Measurements from ENCODE around the gene CD68.
"Not testable (repeated sequence)": the region's sequence is repeated elsewhere in the genome, so short reads cannot be mapped to it uniquely, and the experiment has no call there.

The CD68 gene

DNA sequence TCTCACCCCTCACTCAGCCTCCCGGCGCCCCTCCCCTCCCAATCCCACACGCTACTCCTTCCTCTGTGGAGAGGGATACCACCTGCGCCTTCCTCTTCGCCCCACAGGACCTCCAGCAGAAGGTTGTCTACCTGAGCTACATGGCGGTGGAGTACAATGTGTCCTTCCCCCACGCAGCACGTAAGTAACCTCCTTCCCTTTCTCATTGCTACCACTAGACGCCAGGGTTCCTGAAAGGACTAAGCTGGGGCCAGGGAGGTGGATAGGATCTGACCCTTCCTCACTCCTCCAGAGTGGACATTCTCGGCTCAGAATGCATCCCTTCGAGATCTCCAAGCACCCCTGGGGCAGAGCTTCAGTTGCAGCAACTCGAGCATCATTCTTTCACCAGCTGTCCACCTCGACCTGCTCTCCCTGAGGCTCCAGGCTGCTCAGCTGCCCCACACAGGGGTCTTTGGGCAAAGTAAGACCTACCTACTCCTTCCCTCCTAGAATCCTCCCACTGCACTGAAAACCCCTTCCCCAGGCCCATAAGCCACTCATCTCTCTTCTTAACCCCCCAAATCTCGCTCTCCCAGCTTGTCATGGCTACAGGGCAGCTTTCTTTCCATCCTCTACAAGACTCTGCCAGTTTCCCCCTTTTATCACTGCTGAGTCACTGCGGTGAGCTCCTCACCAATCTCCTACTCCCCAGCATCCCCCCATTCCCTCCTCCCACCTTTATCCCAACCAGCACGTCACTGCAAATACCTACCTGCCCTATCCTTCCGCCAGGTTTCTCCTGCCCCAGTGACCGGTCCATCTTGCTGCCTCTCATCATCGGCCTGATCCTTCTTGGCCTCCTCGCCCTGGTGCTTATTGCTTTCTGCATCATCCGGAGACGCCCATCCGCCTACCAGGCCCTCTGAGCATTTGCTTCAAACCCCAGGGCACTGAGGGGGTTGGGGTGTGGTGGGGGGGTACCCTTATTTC lies 1.5 kb downstream of the CD68 start:
- no peak for DNase-seq

- no peak for DNase-seq
These were observed 3.2 kb downstream of the CD68 start for GRCh38 chr17:7582396-7583252.

- DNase-seq, result peak; percentile 97
These were observed 4.0 kb downstream of the CD68 start, which contains the start of gene MPDU1 for GRCh38 chr17:7583253-7584109. Gene MPDU1 (plus strand): TSS chr17:7583852. CDS start chr17:7583863, 11 bp downstream.

DNA sequence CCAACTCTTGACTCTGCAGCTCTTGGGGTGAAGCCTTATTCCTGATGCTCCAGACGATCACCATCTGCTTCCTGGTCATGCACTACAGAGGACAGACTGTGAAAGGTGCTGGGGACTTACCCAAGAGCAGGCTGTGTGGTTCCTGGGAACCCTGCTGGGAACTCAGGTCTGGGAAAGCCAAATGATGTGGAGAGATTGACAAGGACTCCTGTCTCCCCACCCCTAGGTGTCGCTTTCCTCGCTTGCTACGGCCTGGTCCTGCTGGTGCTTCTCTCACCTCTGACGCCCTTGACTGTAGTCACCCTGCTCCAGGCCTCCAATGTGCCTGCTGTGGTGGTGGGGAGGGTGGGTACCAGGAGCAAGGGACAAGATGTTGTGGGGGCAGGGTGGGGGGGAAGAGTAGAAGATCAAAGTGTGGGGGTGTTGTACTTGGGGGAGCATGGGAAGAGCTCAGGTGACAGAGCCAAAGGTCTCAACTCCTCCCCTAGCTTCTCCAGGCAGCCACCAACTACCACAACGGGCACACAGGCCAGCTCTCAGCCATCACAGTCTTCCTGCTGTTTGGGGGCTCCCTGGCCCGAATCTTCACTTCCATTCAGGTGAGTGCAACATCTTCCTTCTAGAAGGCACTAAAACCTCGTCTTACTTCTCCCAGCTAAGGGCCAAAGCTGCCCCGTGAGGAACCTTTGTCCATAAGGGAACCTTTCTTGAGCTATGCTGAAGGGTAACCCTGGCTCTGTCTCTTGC lies 7.4 kb downstream of the CD68 start:
- DNase-seq, result no peak

DNA sequence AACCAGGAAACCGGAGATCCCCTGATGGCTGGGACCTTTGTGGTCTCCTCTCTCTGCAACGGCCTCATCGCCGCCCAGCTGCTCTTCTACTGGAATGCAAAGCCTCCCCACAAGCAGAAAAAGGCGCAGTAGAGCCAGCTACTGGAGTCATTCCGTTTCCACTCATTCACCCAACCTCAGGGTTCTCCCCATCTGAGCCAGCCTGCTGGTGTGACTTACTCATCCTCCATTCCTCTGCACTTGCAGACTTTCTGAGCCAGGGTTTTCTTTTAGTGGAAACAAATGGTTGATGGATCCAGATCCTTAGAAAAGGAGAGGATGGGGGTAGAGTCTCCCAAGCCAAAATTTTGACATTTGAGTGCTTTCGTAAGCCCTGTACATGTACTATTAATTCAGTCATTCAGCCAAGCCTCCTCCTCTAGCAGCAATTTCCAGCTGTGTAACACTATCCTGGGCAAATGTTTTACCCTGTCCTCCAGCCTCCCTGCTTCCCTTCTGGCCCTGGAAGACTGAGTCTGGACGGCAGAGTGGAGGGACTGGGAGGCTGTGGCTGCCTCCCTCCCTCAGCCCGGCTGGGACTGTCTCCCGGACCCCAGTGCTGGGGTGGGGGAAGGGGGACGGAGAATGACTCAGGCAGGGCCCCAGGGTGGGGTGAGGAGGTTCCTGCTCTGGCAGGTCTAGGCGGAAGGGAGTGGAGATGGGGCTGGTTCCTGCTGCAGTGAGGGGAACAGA lies 8.1 kb downstream of the CD68 start:
- DNase-seq, result no peak

DNA sequence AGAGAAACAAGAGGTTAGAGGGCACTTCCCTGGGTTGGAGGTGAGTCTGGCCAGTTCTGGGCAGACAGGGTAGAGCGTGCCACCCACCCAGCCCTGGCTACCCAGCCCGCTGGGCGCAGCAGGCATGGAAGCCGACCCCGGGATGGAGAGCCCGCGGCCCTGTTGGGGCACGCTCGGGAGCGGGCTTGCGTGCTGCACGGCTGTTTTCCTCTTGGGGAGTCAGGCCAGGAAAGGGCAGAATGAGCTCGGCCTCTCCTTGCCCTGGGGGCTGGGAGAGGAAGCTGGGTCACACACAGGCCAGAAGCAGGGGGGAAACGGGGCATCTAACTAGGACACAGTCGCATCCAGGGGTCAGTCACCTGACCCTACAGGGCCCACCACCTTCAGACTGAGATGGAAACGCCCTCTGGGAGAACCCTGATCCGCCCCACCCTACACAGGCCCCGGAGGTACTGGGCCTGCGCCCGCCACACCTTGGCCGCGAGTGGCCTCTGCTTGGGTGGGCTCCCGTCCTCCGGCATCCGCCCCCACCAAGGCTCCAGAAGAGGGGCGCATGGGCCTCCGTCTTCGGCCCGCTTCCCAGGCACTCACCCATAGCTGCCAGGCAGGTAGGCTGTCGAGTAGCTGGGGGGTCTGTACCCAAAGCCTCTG lies 9.2 kb downstream of the CD68 start:
- DNase-seq, result no peak

- DNase-seq, result peak; percentile 71
These were observed 9.9 kb downstream of the CD68 start for GRCh38 chr17:7589204-7589868.

DNA sequence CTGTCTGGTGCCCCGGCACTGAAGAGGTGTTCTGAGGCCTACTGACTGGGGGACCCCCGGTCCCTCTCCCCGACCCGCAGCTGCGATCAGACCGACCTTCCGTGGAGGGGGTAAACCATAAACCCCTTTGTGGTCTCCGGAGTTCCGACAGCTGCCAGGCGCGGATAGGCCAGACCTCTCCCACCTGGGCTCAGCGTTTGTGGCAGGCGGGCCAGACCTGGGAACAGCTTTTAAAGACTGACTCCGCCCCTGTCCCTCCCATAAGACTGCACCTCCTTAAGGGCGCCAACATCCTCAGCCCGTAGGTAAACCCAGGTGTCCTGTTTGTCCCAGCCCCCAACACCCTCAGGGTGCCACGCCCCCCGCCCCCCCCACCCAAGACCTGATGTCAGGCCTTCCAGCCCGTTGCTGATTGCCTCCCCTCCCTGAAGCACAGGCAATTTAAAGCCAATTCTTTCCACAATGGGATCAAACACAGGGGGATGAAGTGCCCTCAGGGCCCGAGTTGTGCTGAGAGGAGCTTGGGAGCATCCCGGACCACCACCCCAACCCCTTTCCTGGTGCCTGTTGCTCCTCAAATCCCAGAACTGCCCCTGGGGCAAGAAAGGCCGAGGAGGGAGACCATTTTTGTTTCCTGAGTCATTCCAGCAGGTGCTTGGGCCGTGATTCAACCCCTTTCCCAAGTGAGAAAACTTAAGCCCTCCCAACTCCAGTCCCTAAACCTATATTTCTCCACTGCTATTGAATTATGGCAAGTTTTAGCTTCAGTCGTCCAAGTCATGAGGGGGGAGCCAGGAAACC lies 10.7 kb downstream of the CD68 start, which contains the start of gene SOX15:
Gene SOX15, minus strand, starts transcription at position 204 of the 801 bp plus-strand sequence. CDS start 418 bp downstream, outside the sequence.
- DNase-seq, result no peak

GRCh38 chr17:7590743-7591142 lies 11.3 kb downstream of the CD68 start:
- no peak for DNase-seq

DNA sequence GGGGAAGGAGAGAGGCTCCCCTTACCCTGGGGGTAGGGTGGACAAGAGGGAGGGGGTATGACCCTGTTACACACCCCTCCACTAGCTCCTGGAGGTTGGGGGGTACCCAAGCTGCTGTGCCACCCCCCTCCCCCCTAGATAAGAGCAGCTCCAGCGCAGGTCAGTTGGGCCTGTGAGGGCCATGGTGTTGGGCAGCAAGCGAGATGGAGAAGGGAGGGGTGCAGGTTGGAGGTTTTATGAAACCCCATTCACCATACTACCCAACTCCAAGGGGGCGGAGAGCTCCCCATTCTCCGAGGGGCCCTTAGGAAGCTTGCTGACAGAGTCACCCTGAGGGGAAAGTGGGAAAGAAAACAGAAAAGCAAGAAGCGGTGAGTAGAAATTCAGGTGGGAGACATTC lies 12.2 kb downstream of the CD68 start:
- no peak for DNase-seq

- DNase-seq, result no peak
These were observed 13.1 kb downstream of the CD68 start for GRCh38 chr17:7592422-7593021.

DNA sequence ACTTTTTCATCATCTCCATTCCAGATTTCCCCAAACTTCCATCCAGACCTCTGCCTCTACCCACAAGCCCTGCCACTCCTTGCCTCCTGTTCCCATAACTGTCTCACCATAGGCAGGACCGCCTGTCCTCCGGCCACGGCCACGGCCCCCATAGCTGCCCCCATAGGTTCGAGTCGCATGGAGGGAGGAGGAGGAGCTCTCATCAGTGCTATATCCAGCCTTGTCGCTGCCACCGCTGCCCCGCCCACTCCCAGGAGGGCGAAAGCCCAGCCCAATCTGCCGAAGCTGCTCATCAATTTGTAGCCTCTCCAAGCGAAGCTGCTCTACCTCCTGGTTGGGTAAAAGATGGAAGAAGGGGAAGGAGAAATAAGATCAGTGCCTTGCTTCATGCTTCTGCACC lies 13.9 kb downstream of the CD68 start:
- DNase-seq, result no peak

- DNase-seq, result not testable (repeated sequence)
These were observed 18.1 kb downstream of the CD68 start for GRCh38 chr17:7597561-7597960.

DNA sequence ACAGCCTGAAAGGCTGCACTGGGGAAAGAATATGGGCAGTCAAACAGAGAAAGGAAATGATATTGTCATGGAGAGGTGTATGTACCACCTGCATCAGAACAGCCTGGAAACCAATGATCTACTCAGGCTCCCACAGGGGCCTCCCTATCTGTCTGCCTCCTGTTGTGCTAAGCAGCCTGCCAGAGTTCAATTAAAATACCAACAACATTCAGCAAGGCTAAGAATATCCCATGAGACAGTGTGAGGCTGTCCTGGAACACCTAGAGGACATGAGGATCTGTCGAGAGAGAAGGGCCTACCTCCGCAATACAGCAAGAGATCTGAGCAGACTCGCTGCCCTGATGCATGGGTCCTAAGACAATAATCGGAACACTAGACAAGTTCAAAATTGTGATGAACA lies 26.8 kb downstream of the CD68 start:
- DNase-seq, result no peak

GRCh38 chr17:7610641-7611040 lies 31.2 kb downstream of the CD68 start:
- no peak for DNase-seq

- DNase-seq, result no peak
These were observed 32.3 kb downstream of the CD68 start for GRCh38 chr17:7611635-7612293.

DNA sequence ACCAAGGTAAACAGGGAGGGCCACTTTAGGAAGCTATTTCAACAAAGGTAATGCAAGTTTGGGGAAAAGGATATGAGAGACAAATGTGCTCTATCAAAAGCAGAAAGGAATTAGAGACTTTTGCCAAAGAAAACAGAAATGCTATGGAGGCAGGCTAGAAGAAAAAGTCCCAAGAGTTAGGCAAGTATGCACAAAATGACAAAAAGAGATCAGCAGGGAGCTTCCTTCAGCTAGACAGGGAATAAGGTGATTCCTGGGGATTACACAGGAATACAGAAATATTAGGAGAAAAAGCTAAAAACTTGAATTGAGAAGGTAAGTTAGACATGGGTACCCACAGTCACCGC lies 32.8 kb downstream of the CD68 start:
- DNase-seq, result no peak

- no peak for DNase-seq
These were observed 34.5 kb downstream of the CD68 start for GRCh38 chr17:7613769-7614424.

Data from CD4-positive, alpha-beta T cell treated with Interleukin-21 for 1 hour (primary cell).